HG03565 (cell line): ENCODE results near the gene NRK.
"Not testable (repeated sequence)": the region's sequence is repeated elsewhere in the genome, so short reads cannot be mapped to it uniquely, and the experiment has no call there.

ENCODE experiments used
- ATAC-seq: cut with Tn5 transposase; IDR thresholded peaks from one replicate; pipeline ENCODE4 v1.9.1; 2021; ENCODE audit warnings: mild to moderate bottlenecking, moderate library complexity; ENCODE audit not compliant: unreplicated experiment

The NRK gene

GRCh38 chrX:105822138-105823091, at the start of gene NRK:
Gene NRK, plus strand, starts transcription at chrX:105822539. Its CDS starts 307 bp downstream, at chrX:105822846.
- ATAC-seq = no peak

GRCh38 chrX:105773801-105774200, 48.5 kb upstream of the NRK start:
- no peak for ATAC-seq

GRCh38 chrX:105775679-105776078, 46.7 kb upstream of the NRK start:
- no peak for ATAC-seq

DNA sequence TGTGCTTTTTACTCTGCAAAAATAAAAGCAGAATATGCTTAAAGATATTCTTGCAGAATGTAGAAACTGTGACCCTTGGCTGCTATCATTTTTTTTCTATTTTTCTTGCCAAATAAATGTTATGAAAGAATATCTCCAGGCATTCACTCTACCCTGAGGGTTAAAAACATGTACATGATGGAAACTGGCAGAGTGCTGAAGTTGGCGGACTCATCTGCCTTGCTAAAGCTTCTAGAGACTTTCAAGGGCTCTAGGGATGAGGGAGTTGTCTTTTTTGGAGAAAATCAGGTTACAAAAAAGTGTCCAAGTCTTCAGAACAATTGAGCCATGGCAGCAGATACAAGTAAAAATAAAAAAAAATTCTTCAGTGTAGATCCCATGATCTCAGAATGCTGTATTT, 40.5 kb upstream of the NRK start:
- ATAC-seq = no peak

- not testable (repeated sequence) for ATAC-seq
Measured at GRCh38 chrX:105796877-105797276, 25.5 kb upstream of the NRK start.

GRCh38 chrX:105803891-105804290, 18.4 kb upstream of the NRK start:
- ATAC-seq = no peak

DNA sequence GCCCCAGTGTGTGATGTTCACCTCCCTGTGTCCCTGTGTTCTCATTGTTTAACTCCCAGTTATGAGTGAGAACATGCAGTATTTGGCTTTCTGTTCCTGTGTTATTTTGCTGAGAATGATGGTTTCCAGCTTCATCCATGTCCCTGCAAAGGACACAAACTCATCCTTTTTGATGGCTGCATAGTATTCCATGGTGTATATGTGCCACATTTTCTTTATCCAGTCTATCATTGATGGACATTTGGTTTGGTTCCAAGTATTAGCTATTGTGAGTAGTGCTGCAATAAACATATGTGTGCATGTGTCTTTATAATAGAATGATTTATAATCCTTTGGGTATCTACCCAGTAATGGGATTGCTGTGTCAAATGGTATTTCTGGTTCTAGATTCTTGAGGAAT, 16.7 kb upstream of the NRK start:
- not testable (repeated sequence) for ATAC-seq

- ATAC-seq = no peak
Measured at GRCh38 chrX:105816517-105816916, 5.8 kb upstream of the NRK start.

DNA sequence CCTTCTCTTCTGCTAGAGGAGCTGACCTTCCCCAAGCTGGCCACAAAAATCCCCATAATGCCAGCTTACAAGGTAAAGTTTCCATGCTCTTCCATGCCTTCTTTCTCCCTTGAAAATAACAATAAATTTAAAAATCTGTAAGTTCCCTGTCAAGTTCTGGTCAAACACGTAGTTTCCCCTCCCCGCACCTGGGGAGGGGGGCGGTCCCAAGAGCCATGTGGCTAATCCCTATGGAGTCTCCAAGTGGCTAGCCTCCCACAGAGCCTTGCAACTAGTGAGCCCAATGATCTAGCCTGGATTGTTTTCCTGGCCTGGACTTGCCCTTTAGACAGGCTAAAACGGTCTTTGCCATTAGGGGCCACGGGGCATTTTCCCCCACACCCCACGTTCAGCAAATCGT, 2.1 kb upstream of the NRK start:
- ATAC-seq = no peak

GRCh38 chrX:105821471-105822121, 743 bp upstream of the NRK start:
- ATAC-seq = no peak

DNA sequence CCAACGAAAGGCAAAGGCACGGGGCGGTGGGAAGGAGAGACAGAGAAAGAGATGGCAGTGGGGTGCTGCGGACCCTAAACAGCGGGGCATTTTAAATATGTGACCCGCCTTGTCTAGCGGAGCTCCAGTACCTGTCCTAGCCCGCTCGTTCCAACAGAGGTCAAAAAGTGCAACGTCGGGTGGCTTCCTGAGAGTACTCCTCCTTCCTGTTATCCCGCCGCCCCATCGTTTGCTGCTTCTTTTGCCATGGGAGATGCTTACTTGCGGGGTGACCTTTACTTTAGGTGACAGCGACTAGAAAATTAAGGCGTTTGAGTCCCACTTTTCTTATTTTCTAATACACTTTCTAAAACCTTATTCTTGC, 735 bp downstream of the NRK start:
- no peak for ATAC-seq

GRCh38 chrX:105829011-105829410, 6.7 kb downstream of the NRK start:
- no peak for ATAC-seq

DNA sequence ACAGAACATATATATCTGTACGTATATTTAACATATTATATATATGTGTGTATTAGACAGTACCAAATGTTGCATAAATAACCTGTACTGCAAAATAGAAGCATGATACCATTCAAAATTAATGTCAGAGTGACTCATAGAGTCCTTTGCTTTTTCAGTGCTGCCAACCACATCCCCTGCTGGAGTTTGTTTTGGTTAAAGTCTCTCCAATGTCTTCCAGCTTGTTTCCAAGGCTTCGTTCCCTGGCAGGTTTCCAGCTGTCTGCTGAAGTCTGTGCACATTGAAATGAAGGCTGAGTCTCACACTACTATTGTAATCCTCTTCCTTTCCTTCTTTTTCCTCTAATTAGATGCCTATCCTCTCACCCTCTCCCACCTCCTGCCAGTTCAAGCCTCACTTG, 14.9 kb downstream of the NRK start:
- no peak for ATAC-seq

DNA sequence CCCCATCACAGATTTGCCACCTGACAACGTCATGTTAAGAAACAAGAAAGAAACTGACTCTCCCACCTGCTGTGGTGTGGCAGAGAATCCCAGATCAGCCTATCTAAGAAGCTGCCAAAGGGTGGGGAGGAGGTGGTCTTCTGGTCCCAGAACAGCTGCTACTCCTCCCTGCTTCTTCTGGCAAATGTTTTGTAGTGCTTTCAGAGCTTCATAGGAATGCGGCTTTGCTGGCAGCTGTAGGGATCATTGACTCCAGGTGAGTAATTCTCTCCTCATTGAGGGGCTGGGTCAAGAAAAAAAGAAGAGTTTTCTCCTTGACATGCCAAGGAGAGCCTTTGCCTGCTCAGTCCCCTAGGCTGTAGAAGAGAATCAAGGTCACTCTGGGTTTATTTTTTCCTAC, 23.3 kb downstream of the NRK start:
- no peak for ATAC-seq

DNA sequence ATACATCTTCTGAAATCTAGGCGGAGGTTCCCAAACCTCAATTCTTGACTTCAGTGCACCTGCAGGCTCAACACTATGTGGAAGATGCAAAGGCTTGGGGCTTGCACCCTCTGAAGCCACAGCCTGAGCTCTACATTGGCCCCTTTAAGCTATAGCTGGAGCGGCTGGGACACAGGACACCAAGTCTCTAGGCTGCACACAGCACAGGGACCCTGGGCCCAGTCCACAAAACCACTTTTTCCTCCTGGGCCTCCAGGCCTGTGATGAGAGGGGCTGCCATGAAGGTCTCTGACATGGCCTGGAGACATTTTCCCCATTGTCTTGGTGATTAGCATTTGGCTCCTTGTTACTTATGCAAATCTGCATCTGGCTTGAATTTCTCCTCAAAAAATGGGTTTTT, 27.8 kb downstream of the NRK start:
- ATAC-seq = not testable (repeated sequence)

DNA sequence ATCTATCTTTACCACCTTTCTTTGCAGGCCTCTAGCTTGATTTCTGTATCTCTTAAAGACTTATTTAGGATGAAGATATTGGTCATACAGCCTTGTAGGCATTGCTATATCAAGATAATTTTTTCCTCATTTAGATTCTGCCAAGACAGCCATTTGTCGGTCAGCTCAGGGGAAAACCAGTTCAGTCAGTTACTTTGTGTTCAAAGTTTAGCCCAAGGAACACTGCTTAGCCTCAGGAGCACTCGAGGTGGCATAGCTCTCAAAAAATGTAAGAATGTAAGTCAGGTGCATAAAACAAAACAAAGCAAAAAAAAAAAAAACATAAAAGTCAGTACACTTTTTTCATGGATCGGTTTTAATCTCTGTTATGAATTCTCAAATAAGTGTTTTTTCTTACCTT, 43.4 kb downstream of the NRK start:
- no peak for ATAC-seq

GRCh38 chrX:105869701-105870100, 47.4 kb downstream of the NRK start:
- ATAC-seq = no peak

- no peak for ATAC-seq
Measured at GRCh38 chrX:105870445-105870844, 48.1 kb downstream of the NRK start.

GRCh38 chrX:105872941-105873340, 50.6 kb downstream of the NRK start:
- no peak for ATAC-seq

- ATAC-seq = no peak
Measured at GRCh38 chrX:105874790-105875189, 52.5 kb downstream of the NRK start.

DNA sequence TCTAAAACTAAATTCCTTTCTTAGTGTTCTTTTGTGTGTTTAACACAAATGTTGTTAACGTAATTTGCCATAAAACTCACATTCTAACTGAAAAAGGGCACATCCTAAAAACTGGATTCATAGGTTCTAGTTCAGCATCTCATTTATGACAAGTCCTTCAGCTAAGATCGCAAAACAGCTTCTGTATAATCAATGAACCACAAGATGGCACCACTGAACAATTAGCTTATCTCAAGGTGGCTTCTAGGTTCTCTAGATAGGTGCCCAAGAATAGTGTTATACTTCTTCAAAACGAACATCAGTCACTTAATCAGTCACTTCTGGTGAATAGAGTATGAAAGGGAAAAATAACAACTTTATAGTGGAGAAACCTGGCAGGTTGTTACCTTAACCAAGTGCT, 54.3 kb downstream of the NRK start:
- ATAC-seq = no peak

DNA sequence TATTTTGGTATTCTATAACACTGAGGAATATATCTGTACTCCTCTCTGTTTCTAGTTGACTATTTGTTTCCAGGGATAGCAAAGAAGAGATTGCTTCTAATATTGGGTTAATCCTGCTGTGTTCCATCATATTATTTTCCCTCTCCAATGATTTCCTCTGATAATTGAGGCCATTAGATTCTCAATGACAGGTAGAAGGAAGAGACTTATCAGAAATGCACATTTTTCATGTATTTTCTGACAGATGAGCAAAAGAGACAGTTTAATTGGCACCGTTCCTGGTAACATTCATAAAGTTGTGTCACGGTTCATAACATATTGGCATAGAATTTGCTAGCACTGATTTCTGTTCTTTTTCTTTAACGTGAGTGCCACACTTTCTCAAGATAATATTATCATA, 58.2 kb downstream of the NRK start:
- ATAC-seq = no peak
